Measurements from ENCODE around the gene ASAP2.
"Not testable (repeated sequence)": the region's sequence is repeated elsewhere in the genome, so short reads cannot be mapped to it uniquely, and the experiment has no call there.

Gene ASAP2

GRCh38 chr2:9388950-9389911 is 182.6 kb downstream of the ASAP2 start:
- DNase-seq: no peak

GRCh38 chr2:9390151-9390850 is 183.7 kb downstream of the ASAP2 start:
- no peak for DNase-seq

- DNase-seq: no peak
These were observed 184.4 kb downstream of the ASAP2 start for GRCh38 chr2:9390991-9391390.

GRCh38 chr2:9391961-9392720 is 185.5 kb downstream of the ASAP2 start:
- DNase-seq: no peak

- DNase-seq: no peak
These were observed 186.5 kb downstream of the ASAP2 start for GRCh38 chr2:9392898-9393765.

GRCh38 chr2:9394816-9395215 is 188.2 kb downstream of the ASAP2 start:
- DNase-seq: no peak

GRCh38 chr2:9397201-9397600 is 190.6 kb downstream of the ASAP2 start:
- DNase-seq: no peak

GRCh38 chr2:9398251-9398650 is 191.6 kb downstream of the ASAP2 start:
- not testable (repeated sequence) for DNase-seq

GRCh38 chr2:9398881-9399780 is 192.5 kb downstream of the ASAP2 start:
- no peak for DNase-seq

- DNase-seq: no peak
These were observed 193.9 kb downstream of the ASAP2 start for GRCh38 chr2:9400268-9401058.

- no peak for DNase-seq
These were observed 194.5 kb downstream of the ASAP2 start for GRCh38 chr2:9401059-9401547.

GRCh38 chr2:9401646-9402371 is 195.2 kb downstream of the ASAP2 start:
- no peak for DNase-seq

- no peak for DNase-seq
These were observed 197.3 kb downstream of the ASAP2 start for GRCh38 chr2:9403924-9404323.

GRCh38 chr2:9404451-9404850 is 197.8 kb downstream of the ASAP2 start:
- DNase-seq: no peak

GRCh38 chr2:9405636-9406035 is 199.0 kb downstream of the ASAP2 start:
- DNase-seq: no peak

GRCh38 chr2:9406529-9407362 is 200.1 kb downstream of the ASAP2 start:
- DNase-seq: no peak

GRCh38 chr2:9407363-9407811 is 200.8 kb downstream of the ASAP2 start:
- no peak for DNase-seq

- DNase-seq: no peak
These were observed 202.1 kb downstream of the ASAP2 start for GRCh38 chr2:9408641-9409151.
